GM18870 (cell line): ENCODE measurements around the gene HS6ST2.

Source experiments
- ATAC-seq: cut with Tn5 transposase; IDR thresholded peaks from one replicate; pipeline ENCODE4 v1.9.1; 2021; ENCODE audit warnings: moderate library complexity; ENCODE audit not compliant: unreplicated experiment

Gene HS6ST2

GRCh38 chrX:132807411-132808030 is 150.9 kb downstream of the HS6ST2 start:
- no peak for ATAC-seq

- ATAC-seq, result no peak
Measured at GRCh38 chrX:132802033-132802432, 156.4 kb downstream of the HS6ST2 start.

GRCh38 chrX:132795181-132795580 is 163.2 kb downstream of the HS6ST2 start:
- ATAC-seq, result no peak

DNA sequence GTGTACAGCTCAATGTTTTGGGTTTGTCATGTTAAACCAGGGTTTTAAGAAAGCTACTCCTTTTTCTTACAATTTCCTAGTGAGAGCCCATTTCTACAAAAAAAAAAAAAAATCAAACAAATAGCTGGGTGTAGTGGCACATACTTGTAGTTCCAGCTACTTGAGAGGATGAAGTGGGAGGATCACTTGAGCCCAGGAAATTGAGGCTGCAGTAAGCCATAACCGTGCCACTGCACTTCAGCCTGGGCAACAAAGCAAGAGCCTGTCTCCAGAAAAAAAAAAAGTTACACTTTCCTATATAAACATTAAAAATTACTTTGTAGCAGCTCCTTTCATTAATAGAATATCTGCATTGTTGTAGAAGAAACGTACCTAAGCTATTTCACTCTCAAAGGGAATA is 166.7 kb downstream of the HS6ST2 start:
- ATAC-seq, result no peak

GRCh38 chrX:132790329-132790728 is 168.1 kb downstream of the HS6ST2 start:
- no peak for ATAC-seq

GRCh38 chrX:132786217-132786616 is 172.2 kb downstream of the HS6ST2 start:
- ATAC-seq, result no peak

GRCh38 chrX:132778917-132779316 is 179.5 kb downstream of the HS6ST2 start:
- no peak for ATAC-seq

GRCh38 chrX:132776486-132777210 is 181.8 kb downstream of the HS6ST2 start:
- ATAC-seq, result no peak

- ATAC-seq, result no peak
Measured at GRCh38 chrX:132775263-132775823, 183.1 kb downstream of the HS6ST2 start.

- ATAC-seq, result no peak
Measured at GRCh38 chrX:132774010-132774714, 184.3 kb downstream of the HS6ST2 start.

GRCh38 chrX:132769609-132770008 is 188.8 kb downstream of the HS6ST2 start:
- no peak for ATAC-seq

GRCh38 chrX:132766452-132766851 is 192.0 kb downstream of the HS6ST2 start:
- ATAC-seq, result no peak

DNA sequence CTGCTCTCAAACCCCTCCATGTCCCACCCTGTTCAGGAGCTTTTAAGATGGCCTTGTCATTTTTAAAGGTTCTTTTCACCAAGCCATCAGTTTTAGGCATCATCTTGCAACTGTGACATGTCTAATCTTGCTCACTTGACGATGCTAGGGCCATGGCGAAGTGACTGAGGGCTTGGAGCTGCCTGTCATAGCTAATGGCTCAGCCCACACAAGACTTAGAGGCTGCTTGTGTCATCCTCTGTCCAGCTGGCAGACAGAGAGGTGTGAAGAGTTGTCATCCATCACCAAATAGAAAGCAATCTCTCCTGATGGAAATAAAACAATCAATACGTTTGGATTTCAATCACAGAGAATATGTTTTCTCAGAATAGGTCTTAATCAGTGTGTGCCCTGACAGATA is 194.9 kb downstream of the HS6ST2 start:
- no peak for ATAC-seq

GRCh38 chrX:132758759-132759158 is 199.7 kb downstream of the HS6ST2 start:
- ATAC-seq, result no peak

DNA sequence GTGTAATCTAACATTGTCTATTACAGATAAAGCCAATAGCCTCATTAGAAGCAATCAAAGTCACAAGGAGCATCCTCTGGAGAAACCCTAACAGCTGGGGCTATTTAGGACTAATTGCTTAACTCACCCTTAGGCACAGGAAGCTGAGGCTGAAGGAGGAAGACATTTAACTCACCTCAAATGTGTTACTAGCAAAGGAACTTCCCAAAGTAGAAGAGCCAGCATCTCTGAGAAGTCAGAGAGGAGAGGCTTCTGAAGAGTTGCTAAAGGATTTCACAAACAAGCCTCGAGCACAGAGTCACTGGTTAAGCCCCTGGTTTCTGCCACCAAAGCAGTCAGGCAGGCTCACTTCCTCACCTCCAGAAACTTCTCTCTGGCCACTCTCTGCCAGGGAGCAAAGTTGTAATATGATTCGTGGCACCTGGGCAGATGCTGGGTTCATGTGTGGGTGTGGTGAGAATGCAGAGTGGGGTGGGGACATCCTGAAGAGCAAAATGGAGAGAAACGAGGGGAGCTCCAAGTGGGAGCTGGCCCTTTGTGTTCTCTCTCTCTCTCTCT is 201.3 kb downstream of the HS6ST2 start:
- no peak for ATAC-seq

DNA sequence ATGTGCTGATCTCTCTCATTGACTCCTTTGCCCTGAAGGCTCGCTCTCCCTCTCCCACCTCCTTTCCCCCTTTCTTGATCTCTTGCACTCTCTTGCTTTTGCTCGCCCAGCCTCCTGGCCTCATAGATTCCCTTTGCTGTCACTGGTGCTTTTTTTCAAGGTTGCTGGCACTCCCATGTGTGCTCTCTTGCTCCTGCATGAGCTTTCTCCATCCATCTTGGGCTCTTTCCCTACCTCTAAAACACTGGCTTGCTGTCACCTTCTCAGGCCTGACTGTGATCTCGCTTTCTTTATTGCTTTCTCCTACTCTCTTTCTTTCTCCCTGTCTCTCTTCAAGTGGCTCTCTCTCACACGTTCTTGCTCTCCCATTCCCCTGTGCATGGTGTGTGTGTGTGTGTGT is 202.0 kb downstream of the HS6ST2 start:
- ATAC-seq, result no peak

DNA sequence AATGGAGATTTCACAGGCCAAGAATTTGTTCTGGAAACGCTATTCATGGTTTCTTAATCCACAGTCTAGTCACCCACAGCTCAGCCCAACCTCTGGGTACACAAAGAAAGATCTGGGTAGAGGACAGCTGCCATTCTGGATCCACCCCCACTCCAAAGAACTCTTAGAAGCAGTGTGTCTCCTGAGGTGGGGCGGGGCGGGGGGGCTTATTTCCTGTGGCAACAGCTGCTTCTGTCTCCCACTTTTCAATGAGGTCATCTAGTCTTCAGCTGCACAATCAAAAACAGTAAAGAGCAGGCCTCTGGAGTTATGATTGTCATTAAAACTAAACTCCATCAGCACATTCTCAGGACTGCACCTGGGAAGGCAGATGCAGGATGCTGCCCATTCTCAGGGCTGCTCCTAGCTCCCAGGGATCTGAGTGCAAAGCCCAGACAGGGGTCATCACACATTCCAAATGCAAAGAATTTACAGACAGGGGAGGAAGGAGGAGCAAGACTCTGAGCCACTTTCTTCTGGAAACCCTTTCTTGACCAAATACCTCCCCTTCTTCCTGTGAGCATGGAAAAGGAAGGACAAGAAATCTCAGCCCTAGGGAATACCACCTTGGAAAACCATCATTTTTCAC is 207.3 kb downstream of the HS6ST2 start:
- ATAC-seq, result no peak

- no peak for ATAC-seq
Measured at GRCh38 chrX:132750331-132751062, 207.9 kb downstream of the HS6ST2 start.

GRCh38 chrX:132749406-132749805 is 209.0 kb downstream of the HS6ST2 start:
- ATAC-seq, result no peak

DNA sequence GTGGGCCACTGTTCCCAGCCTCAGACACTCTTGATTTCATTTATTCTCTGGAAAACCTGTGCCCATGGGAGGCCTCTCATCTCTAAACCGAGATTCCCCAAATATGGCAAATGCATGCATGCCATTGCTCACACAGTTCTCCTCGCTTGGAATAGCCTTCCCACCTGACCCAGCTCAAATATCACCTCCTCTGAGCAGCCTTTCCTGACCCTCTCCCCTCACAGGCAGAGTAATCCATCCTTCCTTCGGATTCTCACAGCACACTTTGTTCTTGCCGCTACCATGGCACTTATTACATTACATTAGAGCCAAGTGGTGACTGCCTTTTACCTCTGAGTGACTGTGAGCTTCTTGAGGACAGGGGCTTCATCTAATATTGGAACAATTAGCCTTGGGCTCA is 209.5 kb downstream of the HS6ST2 start:
- no peak for ATAC-seq
